NB4 (cell line): ENCODE results near the gene NRXN3.

ENCODE experiments used
- MYC ChIP-seq: IDR thresholded peaks from 2 replicates; pipeline ENCODE4 v1.6.1; 2011; ENCODE audit warnings: low read depth, low read length
- POLR2A ChIP-seq: IDR thresholded peaks from 2 replicates; pipeline ENCODE4 v1.6.1; 2011; ENCODE audit warnings: mild to moderate bottlenecking; ENCODE audit not compliant: insufficient read length; ENCODE audit errors: extremely low read depth
- TF ChIP-seq, protein P1 (sequence below): IDR thresholded peaks from one replicate; pipeline ENCODE4 v1.5.1; 2012; ENCODE audit warnings: low read depth, low read length
- TF ChIP-seq, protein P2 (sequence below): IDR thresholded peaks from 2 replicates; pipeline ENCODE4 v1.6.1; 2011; ENCODE audit warnings: low read depth, low read length

DNA sequence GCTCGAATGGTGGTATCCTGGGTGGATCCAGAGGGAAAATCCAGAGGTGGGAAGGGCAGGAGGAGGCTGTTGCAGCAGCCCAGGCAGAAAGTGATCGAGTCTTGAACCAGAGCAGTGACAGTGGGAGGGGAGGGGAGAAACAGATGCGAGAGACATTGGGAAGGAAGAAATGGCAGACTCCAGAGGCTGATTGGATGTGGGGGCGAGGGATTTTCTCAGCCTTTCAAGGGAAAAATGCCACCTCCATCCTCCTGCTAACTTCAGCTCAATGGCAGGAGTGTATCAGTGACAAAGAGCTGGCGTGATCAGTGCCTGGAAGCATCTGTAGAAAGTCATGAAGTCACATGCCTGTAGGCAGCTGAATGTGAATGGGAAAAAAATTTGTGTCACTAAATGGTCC lies 38.6 kb upstream of the NRXN3 start:
- TF ChIP-seq, protein P1, sequence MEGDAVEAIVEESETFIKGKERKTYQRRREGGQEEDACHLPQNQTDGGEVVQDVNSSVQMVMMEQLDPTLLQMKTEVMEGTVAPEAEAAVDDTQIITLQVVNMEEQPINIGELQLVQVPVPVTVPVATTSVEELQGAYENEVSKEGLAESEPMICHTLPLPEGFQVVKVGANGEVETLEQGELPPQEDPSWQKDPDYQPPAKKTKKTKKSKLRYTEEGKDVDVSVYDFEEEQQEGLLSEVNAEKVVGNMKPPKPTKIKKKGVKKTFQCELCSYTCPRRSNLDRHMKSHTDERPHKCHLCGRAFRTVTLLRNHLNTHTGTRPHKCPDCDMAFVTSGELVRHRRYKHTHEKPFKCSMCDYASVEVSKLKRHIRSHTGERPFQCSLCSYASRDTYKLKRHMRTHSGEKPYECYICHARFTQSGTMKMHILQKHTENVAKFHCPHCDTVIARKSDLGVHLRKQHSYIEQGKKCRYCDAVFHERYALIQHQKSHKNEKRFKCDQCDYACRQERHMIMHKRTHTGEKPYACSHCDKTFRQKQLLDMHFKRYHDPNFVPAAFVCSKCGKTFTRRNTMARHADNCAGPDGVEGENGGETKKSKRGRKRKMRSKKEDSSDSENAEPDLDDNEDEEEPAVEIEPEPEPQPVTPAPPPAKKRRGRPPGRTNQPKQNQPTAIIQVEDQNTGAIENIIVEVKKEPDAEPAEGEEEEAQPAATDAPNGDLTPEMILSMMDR, result no peak
- TF ChIP-seq POLR2A, result no peak
- no peak for TF ChIP-seq MYC
- TF ChIP-seq, protein P2, sequence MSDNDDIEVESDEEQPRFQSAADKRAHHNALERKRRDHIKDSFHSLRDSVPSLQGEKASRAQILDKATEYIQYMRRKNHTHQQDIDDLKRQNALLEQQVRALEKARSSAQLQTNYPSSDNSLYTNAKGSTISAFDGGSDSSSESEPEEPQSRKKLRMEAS, result no peak
